CD14-positive monocyte (primary cell): ENCODE results near the gene HES3. TPM values are rescaled to one million over a fixed set of nuclear protein-coding genes. Genes with fewer than 3 reads are reported as not detected.

Experiments
- DNase-seq, 3 donors: peaks; one replicate each; pipeline ENCODE4 v3.0.0-alpha.2; 2011 to 2022
- H2AFZ ChIP-seq: 2 replicates; pipeline ENCODE4 v1.6.0; 2012; ENCODE audit warnings: mild to moderate bottlenecking, low read depth, low read length, inconsistent platforms; ENCODE audit not compliant: insufficient read depth, poor library complexity, severe bottlenecking
- H3K27ac ChIP-seq, 2 donors: 1 replicate in 1 of 2; 2 replicates in 1 of 2; pipeline ENCODE4 v1.5.1; 2012 to 2013; ENCODE audit warnings: low read length in 2 of 2, control low read depth in 1 of 2, inconsistent platforms in 1 of 2, low read depth in 1 of 2, mild to moderate bottlenecking in 1 of 2
- H3K27me3 ChIP-seq, 2 donors: one replicate each; pipeline versions ENCODE4 v1.6.0 to v1.6.1; 2011 to 2013; ENCODE audit warnings: low read length in 2 of 2; ENCODE audit not compliant: control insufficient read depth in 2 of 2, insufficient read depth in 2 of 2
- H3K36me3 ChIP-seq, 2 donors: replicated peaks in 1 of 2; 1 replicate in 1 of 2; 2 replicates in 1 of 2; pipeline versions ENCODE4 v1.5.1 to v1.6.1; 2012 to 2013; ENCODE audit warnings: low read length in 2 of 2, control low read depth in 1 of 2, inconsistent platforms in 1 of 2, mild to moderate bottlenecking in 1 of 2; ENCODE audit not compliant: insufficient read depth in 2 of 2, control insufficient read depth in 1 of 2
- H3K4me1 ChIP-seq, 2 donors: 1 replicate in 1 of 2; 2 replicates in 1 of 2; pipeline versions ENCODE4 v1.5.1 to v1.6.1; 2012 to 2013; ENCODE audit warnings: low read length in 2 of 2, control low read depth in 1 of 2, inconsistent platforms in 1 of 2, mild to moderate bottlenecking in 1 of 2, moderate library complexity in 1 of 2; ENCODE audit not compliant: insufficient read depth in 2 of 2, control insufficient read depth in 1 of 2
- H3K4me2 ChIP-seq: replicated peaks from 2 replicates; pipeline ENCODE3; 2012; ENCODE audit warnings: low read length, moderate library complexity, mild to moderate bottlenecking; ENCODE audit not compliant: poor library complexity, severe bottlenecking; ENCODE audit errors: extremely low read depth
- H3K4me3 ChIP-seq, 3 experiments: fragments of 200-600 bp in 1 of 3; sonication (generic) in 1 of 3; replicated peaks in 1 of 3; 1 replicate in 2 of 3; 2 replicates in 1 of 3; pipeline ENCODE4 v1.5.1; 2011 to 2013; ENCODE audit warnings: low read length in 3 of 3, mild to moderate bottlenecking in 3 of 3, control low read depth in 2 of 3, low read depth in 2 of 3, inconsistent platforms in 1 of 3, moderate library complexity in 1 of 3
- H3K79me2 ChIP-seq: 2 replicates; pipeline ENCODE4 v1.6.0; 2012; ENCODE audit warnings: mild to moderate bottlenecking, control low read depth, inconsistent platforms, low read length, moderate library complexity; ENCODE audit not compliant: insufficient read depth
- H3K9ac ChIP-seq: 2 replicates; pipeline ENCODE4 v1.6.0; 2017; ENCODE audit warnings: low read length, mild to moderate bottlenecking; ENCODE audit not compliant: insufficient read depth, poor library complexity, severe bottlenecking
- H3K9me3 ChIP-seq, 2 donors: replicated peaks in 1 of 2; 1 replicate in 1 of 2; 2 replicates in 1 of 2; pipeline versions ENCODE4 v1.5.1 to v1.6.1; 2012 to 2013; ENCODE audit warnings: low read length in 2 of 2, control low read depth in 1 of 2; ENCODE audit not compliant: control insufficient read depth in 1 of 2, insufficient read depth in 1 of 2
- H4K20me1 ChIP-seq: 2 replicates; pipeline ENCODE4 v1.6.0; 2012; ENCODE audit warnings: mild to moderate bottlenecking, low read length, control low read depth, moderate library complexity; ENCODE audit not compliant: insufficient read depth
- H3K27ac Mint-ChIP-seq, 7 donors: one replicate each; pipeline ENCODE4 v1.8.0; 2020; ENCODE audit warnings: mild to moderate bottlenecking in 7 of 7, mixed read lengths in 7 of 7, moderate library complexity in 6 of 7, inconsistent platforms in 2 of 7
- H3K27me3 Mint-ChIP-seq, 3 donors: one replicate each; pipeline ENCODE4 v1.8.0; 2021 to 2022; ENCODE audit warnings: low read depth in 3 of 3, mild to moderate bottlenecking in 3 of 3, mixed read lengths in 3 of 3, moderate library complexity in 3 of 3, inconsistent platforms in 1 of 3
- H3K36me3 Mint-ChIP-seq, 2 donors: one replicate each; pipeline ENCODE4 v1.8.0; 2020; ENCODE audit warnings: mixed read lengths in 2 of 2, inconsistent platforms in 1 of 2, mild to moderate bottlenecking in 1 of 2
- H3K4me1 Mint-ChIP-seq: one replicate; pipeline ENCODE4 v1.8.0; 2020; ENCODE audit warnings: mild to moderate bottlenecking, mixed read lengths
- H3K4me3 Mint-ChIP-seq, 2 donors: one replicate each; pipeline ENCODE4 v1.8.0; 2020; ENCODE audit warnings: mild to moderate bottlenecking in 2 of 2, mixed read lengths in 2 of 2, moderate library complexity in 1 of 2
- H3K9me3 Mint-ChIP-seq, 7 donors: one replicate each; pipeline ENCODE4 v1.8.0; 2020 to 2022; ENCODE audit warnings: mixed read lengths in 7 of 7, mild to moderate bottlenecking in 6 of 7, moderate library complexity in 6 of 7, inconsistent platforms in 2 of 7
- CTCF ChIP-seq: fragments of 200-600 bp; IDR thresholded peaks from one replicate; pipeline ENCODE4 v1.8.0; 2022; ENCODE audit warnings: antibody characterized with exemption, mild to moderate bottlenecking
- WGBS: methylation state at CpG from one replicate; pipeline ENCODE4 v1.1.5; 2013; ENCODE audit warnings: missing lambda C conversion rate; ENCODE audit not compliant: insufficient coverage; 5-methylcytosine and 5-hydroxymethylcytosine counted together
- intact Hi-C, 2 donors: fragments of 100-400 bp; cut with micrococcal nuclease; formaldehyde crosslinking; loops; one replicate each; pipeline versions ENCODE4 v1.15.0 to v1.15.1; 2023
- polyA plus RNA-seq, 3 donors: library from polyadenylated mRNA; depleted of rRNA in 1 of 3; unstranded in 2 of 3; stranded (reverse) in 1 of 3; fragments of 300-500 nt in 2 of 3; fragments of >200 nt in 1 of 3; fragmentation: Illumina TruSeq in 2 of 3; gene quantifications; 1 replicate in 2 of 3; 2 replicates in 1 of 3; pipeline ENCODE4 v1.2.3, GENCODE V29; 2012 to 2021

HES3 gene
- polyA plus RNA-seq, 3 donors, result not detected

- no peak for DNase-seq
- Histone ChIP-seq H3K36me3 (no peaks in the 10 kb centered on the region), H3K4me1 (no peaks in the 10 kb centered on the region), H3K9ac (no peak overlapping the region), H3K79me2 (no peaks in the 10 kb centered on the region), H3K27me3 (no peaks in the 10 kb centered on the region), H3K4me2 (no peak overlapping the region), H4K20me1 (no peaks in the 10 kb centered on the region), H3K27ac (no peak overlapping the region), H3K9me3 (no peaks in the 10 kb centered on the region), H2AFZ (no peak overlapping the region), H3K4me3 (no peak overlapping the region)
- 96% methylated on average over 9 of the region's 10 CpGs for WGBS
- TF ChIP-seq CTCF, result no peak
- H3K4me1 Mint-ChIP-seq, result no peaks in the 10 kb centered on the region
- H3K9me3 Mint-ChIP-seq, result no peaks in the 10 kb centered on the region
- H3K4me3 Mint-ChIP-seq, result no peak overlapping the region
- peaks cover 0 to 2% (median 0%) of the 10 kb centered on the region in 3 donors for H3K27me3 Mint-ChIP-seq
- H3K27ac Mint-ChIP-seq, result no peak overlapping the region
- no peaks in the 10 kb centered on the region for H3K36me3 Mint-ChIP-seq
- intact Hi-C loops, result no loop called here
Measured at GRCh38 chr1:6279066-6279465, 35.1 kb downstream of the HES3 start.

DNA sequence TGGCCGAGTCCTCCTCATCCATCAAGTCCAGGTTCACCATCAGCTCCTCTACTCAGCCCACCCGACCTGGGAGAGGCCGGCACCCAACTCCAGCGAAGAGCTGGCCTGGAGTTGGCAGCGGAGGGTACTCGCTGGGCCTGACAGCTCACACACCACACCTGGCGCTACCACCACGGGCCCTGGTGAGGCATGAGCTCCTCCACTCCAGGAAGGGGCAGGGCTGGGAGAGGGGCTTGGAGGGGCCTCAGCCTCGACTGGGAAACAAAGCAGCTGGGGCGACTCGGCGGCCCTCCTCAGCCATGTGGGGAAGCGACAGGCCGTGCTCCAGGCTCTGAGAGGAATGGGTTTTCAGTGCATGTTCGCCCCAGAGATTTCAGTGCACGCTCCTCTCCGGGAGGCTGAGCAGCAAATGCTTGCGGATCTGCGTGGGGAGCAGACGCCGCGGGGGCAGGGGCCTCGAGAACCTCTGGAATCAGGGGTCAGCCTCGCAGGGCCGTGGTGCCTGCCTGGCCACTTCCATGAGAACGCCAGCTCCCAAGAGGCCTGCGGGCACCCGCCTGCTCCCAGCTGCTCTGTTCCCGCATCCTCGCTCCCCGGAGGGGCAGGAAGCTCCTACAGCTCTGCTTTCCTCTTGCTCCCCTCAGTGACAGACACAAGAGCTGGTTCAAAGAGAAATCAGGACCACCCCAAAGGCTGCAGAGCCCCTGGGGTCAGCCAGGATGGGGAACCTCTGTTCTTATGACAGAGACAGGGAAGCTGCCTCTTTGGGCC lies 35.8 kb downstream of the HES3 start:
- Histone ChIP-seq H2AFZ (no peak overlapping the region), H3K4me1 (no peaks in the 10 kb centered on the region), H3K9ac (no peak overlapping the region), H3K9me3 (no peaks in the 10 kb centered on the region), H3K4me2 (no peak overlapping the region), H3K79me2 (no peaks in the 10 kb centered on the region), H3K36me3 (no peaks in the 10 kb centered on the region), H4K20me1 (no peaks in the 10 kb centered on the region), H3K27me3 (no peaks in the 10 kb centered on the region), H3K4me3 (no peak overlapping the region), H3K27ac (no peak overlapping the region)
- Mint-ChIP-seq H3K36me3 (no peaks in the 10 kb centered on the region), H3K27me3 (peaks cover 0 to 2% (median 0%) of the 10 kb centered on the region in 3 donors), H3K9me3 (no peaks in the 10 kb centered on the region), H3K4me3 (no peak overlapping the region), H3K27ac (no peak overlapping the region), H3K4me1 (no peaks in the 10 kb centered on the region)
- TF ChIP-seq CTCF, result no peak
- intact Hi-C loops, result no loop called here
- 94% methylated on average over 27 of the region's 31 CpGs for WGBS
- DNase-seq, result no peak
